Gastroesophageal sphincter (tissue), 4 donors: Measurements from ENCODE around the gene KREMEN1. TPM values are rescaled to one million over a fixed set of nuclear protein-coding genes. Genes with fewer than 3 reads are reported as not detected.

ENCODE experiments used
- ATAC-seq: fragments of 150-250 bp; one replicate; pipeline ENCODE4 v1.9.1; 2016; ENCODE audit warnings: mild to moderate bottlenecking, moderate library complexity
- H3K27ac ChIP-seq, 4 donors: fragments of 200-600 bp; sonication (generic) in 3 of 4; 1 replicate in 3 of 4; 2 replicates in 1 of 4; pipeline ENCODE4 v1.5.1; 2016 to 2019
- H3K27me3 ChIP-seq: fragments of 200-600 bp; sonication (generic); one replicate; pipeline ENCODE4 v1.5.1; 2019
- H3K36me3 ChIP-seq, 2 donors: fragments of 200-600 bp; sonication (generic); one replicate each; pipeline ENCODE4 v1.5.1; 2019; ENCODE audit warnings: control low read depth in 1 of 2
- H3K4me1 ChIP-seq, 3 donors: fragments of 200-600 bp; sonication (generic); 1 replicate in 2 of 3; 2 replicates in 1 of 3; pipeline ENCODE4 v1.5.1; 2016 to 2019; ENCODE audit warnings: control low read depth in 2 of 3
- H3K4me3 ChIP-seq, 2 donors: fragments of 200-600 bp; sonication (generic); one replicate each; pipeline ENCODE4 v1.5.1; 2019; ENCODE audit warnings: mild to moderate bottlenecking in 1 of 2, moderate library complexity in 1 of 2
- H3K9me3 ChIP-seq, 3 donors: fragments of 200-600 bp; sonication (generic); one replicate each; pipeline ENCODE4 v1.5.1; 2017 to 2019; ENCODE audit warnings: control low read depth in 2 of 3
- CTCF ChIP-seq, 4 experiments: fragments of 200-600 bp in 2 of 4; fragments of 450-650 bp in 2 of 4; sonication (generic) in 1 of 4; IDR thresholded peaks; one replicate each; pipeline ENCODE4 v1.5.1; 2017 to 2019; ENCODE audit warnings: antibody characterized with exemption in 4 of 4, mild to moderate bottlenecking in 2 of 4, moderate library complexity in 2 of 4
- EP300 ChIP-seq: sonication (generic); formaldehyde crosslinking; IDR thresholded peaks from one replicate; pipeline ENCODE4 v1.6.1; 2017; ENCODE audit warnings: antibody characterized with exemption, mild to moderate bottlenecking
- POLR2A ChIP-seq, 2 donors: fragments of 450-650 bp; IDR thresholded peaks; one replicate each; pipeline ENCODE4 v1.6.1; 2017; ENCODE audit warnings: antibody characterized with exemption in 2 of 2, mild to moderate bottlenecking in 2 of 2, moderate library complexity in 1 of 2
- POLR2AphosphoS5 ChIP-seq: sonication (generic); formaldehyde crosslinking; IDR thresholded peaks from one replicate; pipeline ENCODE4 v1.6.1; 2017; ENCODE audit warnings: antibody characterized with exemption
- WGBS, 2 donors: methylation state at CpG; one replicate each; pipeline ENCODE4 v1.1.5; 2018; ENCODE audit warnings: low coverage in 1 of 2; 5-methylcytosine and 5-hydroxymethylcytosine counted together
- total RNA-seq, 4 donors: library from RNA; depleted of rRNA; stranded (reverse); fragments of >200 nt; gene quantifications; one replicate each; pipeline ENCODE4 v1.1.0, GENCODE V29; 2016

Gene KREMEN1
- total RNA-seq, 4 donors from 2014 or later: 7.5 to 17.4 (median 10.8) TPM

GRCh38 chr22:29029202-29030000 lies 43.4 kb upstream of the KREMEN1 start:
- Histone ChIP-seq H3K36me3 (no peaks in the 10 kb centered on the region), H3K4me3 (no peak overlapping the region), H3K27ac (peak overlapping the region in 1 of 4 donors; percentile 80), H3K4me1 (peaks cover 4 to 41% (median 20%) of the 10 kb centered on the region in 3 donors), H3K27me3 (no peaks in the 10 kb centered on the region), H3K9me3 (no peaks in the 10 kb centered on the region)
- no peak for ATAC-seq
- TF ChIP-seq EP300: no peak
- no peak for TF ChIP-seq POLR2A (IDR thresholded peaks at IDR 0.05)
- TF ChIP-seq POLR2AphosphoS5: no peak
- no peak for TF ChIP-seq CTCF (IDR thresholded peaks at IDR 0.05)
- 92 to 97% methylated on average over 5 to 9 of the region's 9 CpGs for WGBS, 2 donors

DNA sequence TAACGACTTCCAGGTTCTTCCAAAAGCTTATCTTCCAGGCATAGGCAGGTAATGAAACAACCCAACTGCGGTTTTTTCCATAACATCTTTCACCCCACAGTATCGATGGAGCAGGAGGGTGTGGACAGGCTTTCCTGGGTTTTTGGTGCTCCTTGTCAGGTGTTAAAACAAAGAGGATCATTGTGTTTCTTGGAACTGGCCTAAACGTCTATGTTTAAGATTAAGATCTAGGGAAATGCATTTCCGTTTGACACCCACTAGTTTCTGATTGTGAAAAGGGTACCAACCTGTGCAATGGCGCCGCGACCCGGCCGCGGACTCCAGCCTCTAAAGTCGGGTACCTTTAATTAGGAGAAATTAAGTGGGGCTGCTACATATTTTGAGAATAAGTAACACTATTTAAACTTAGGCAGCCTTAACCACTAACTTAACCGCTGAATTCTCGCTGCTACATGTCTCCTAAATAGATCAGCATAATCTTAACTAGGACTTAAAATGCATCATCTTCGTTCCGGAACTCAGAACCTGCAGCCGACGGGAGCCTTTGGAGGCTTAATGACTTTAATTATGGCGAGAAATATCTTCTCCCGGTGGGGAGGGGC lies 42.7 kb upstream of the KREMEN1 start:
- Histone ChIP-seq H3K27me3 (no peaks in the 10 kb centered on the region), H3K9me3 (no peaks in the 10 kb centered on the region), H3K4me1 (peaks cover 4 to 39% (median 20%) of the 10 kb centered on the region in 3 donors), H3K36me3 (no peaks in the 10 kb centered on the region), H3K4me3 (peak overlapping the region; percentile 23 to 57), H3K27ac (peak overlapping the region; percentile 4 to 89 (median 80))
- TF ChIP-seq POLR2A (IDR thresholded peaks at IDR 0.05) (no peak), POLR2AphosphoS5 (no peak), EP300 (no peak), CTCF (IDR thresholded peaks at IDR 0.05) (no peak)
- ATAC-seq: no peak
- WGBS, 2 donors: 39 to 48% methylated on average over 11 to 14 of the region's 20 CpGs

GRCh38 chr22:29030618-29031226 lies 42.1 kb upstream of the KREMEN1 start:
- Histone ChIP-seq H3K27ac (peak overlapping the region; percentile 4 to 89 (median 80)), H3K4me1 (peaks cover 4 to 39% (median 20%) of the 10 kb centered on the region in 3 donors), H3K27me3 (no peaks in the 10 kb centered on the region), H3K9me3 (no peaks in the 10 kb centered on the region), H3K4me3 (peak overlapping the region; percentile 23 to 57), H3K36me3 (no peaks in the 10 kb centered on the region)
- no CpG with 5 or more reads among the region's 32 CpGs for WGBS, 2 donors
- peak; percentile 74 for TF ChIP-seq POLR2AphosphoS5
- no peak for TF ChIP-seq POLR2A (IDR thresholded peaks at IDR 0.05)
- ATAC-seq: peak; percentile 74

GRCh38 chr22:29031227-29032011 lies 41.4 kb upstream of the KREMEN1 start:
- Histone ChIP-seq H3K27ac (peak overlapping the region; percentile 34 to 89 (median 80)), H3K27me3 (no peaks in the 10 kb centered on the region), H3K9me3 (no peaks in the 10 kb centered on the region), H3K36me3 (no peaks in the 10 kb centered on the region), H3K4me3 (peak overlapping the region in 1 of 2 donors; percentile 57), H3K4me1 (peaks cover 4 to 39% (median 20%) of the 10 kb centered on the region in 3 donors)
- WGBS, 2 donors: 19 to 57% methylated on average over 10 to 11 of the region's 18 CpGs
- ATAC-seq: peak; percentile 91
- no peak for TF ChIP-seq EP300
- peak; percentile 79 for TF ChIP-seq POLR2AphosphoS5
- peak in 3 of 4 experiments; percentile 3 to 30 (median 11) for TF ChIP-seq CTCF (IDR thresholded peaks at IDR 0.05)
- TF ChIP-seq POLR2A (IDR thresholded peaks at IDR 0.05): no peak
